ENCODE results near the gene TPSG1. TPM values are rescaled to one million over a fixed set of nuclear protein-coding genes. Genes with fewer than 3 reads are reported as not detected.
"Not testable (repeated sequence)": the region's sequence is repeated elsewhere in the genome, so short reads cannot be mapped to it uniquely, and the experiment has no call there.

TPSG1 gene
- total RNA-seq, 1 experiment from 2014 or later, result not detected

GRCh38 chr16:1237990-1238389, 12.9 kb upstream of the TPSG1 start:
- H3K4me1 Mint-ChIP-seq, result peaks cover 0 to 10% of the 10 kb centered on the region in 2 experiments; a peak in 3 of 4 replicates
- Histone ChIP-seq H3K23me2 (ENCODE audit: insufficient read length, low read depth, low read length, poor library complexity, severe bottlenecking) (no peaks in the 10 kb centered on the region), H3K18ac (ENCODE audit: insufficient read length, low read depth, low read length) (no peak overlapping the region), H4K8ac (replicated peaks; ENCODE audit: insufficient read length, low read depth, low read length) (no peak overlapping the region), H3K27me3 (ENCODE audit: insufficient read depth, low read length) (no peaks in the 10 kb centered on the region), H3T11ph (ENCODE audit: low read length) (no peak overlapping the region), H3K4me1 (ENCODE audit: insufficient read depth, low read length) (no peaks in the 10 kb centered on the region), H3K9ac (ENCODE audit: extremely low read depth, insufficient read length, low read length) (no peak overlapping the region), H3K14ac (ENCODE audit: insufficient read depth, low read length) (no peak overlapping the region), H3K56ac (ENCODE audit: insufficient read length, low read depth, low read length) (no peak overlapping the region), H2AK5ac (ENCODE audit: insufficient read length, low read length) (no peak overlapping the region), H2BK12ac (ENCODE audit: insufficient read length, low read depth, low read length) (no peak overlapping the region), H3K27ac (ENCODE audit: insufficient read length, low read depth, low read length) (no peak overlapping the region), H3K23ac (ENCODE audit: insufficient read length, low read depth, low read length) (no peak overlapping the region), H3K9me3 (ENCODE audit: control insufficient read depth, low read depth, low read length) (no peaks in the 10 kb centered on the region), H2BK120ac (ENCODE audit: low read depth, low read length, poor library complexity, severe bottlenecking) (no peak overlapping the region), H4K5ac (ENCODE audit: insufficient read length, low read depth, low read length) (no peak overlapping the region), H3K79me1 (ENCODE audit: insufficient read depth, low read depth, low read length, poor library complexity, severe bottlenecking) (no peaks in the 10 kb centered on the region), H3K79me2 (ENCODE audit: insufficient read depth, low read length) (no peaks in the 10 kb centered on the region), H3K4ac (ENCODE audit: low read depth, low read length) (no peak overlapping the region), H2BK5ac (ENCODE audit: insufficient read length, low read length) (no peak overlapping the region), H2BK15ac (ENCODE audit: low read depth, low read length) (no peak overlapping the region), H2BK20ac (ENCODE audit: low read depth, low read length, poor library complexity, severe bottlenecking) (no peak overlapping the region), H2AFZ (ENCODE audit: low read length) (no peak overlapping the region), H4K91ac (ENCODE audit: insufficient read length, low read depth, low read length) (no peak overlapping the region), H3K4me2 (ENCODE audit: insufficient read depth, insufficient read length, low read length) (no peak overlapping the region), H4K20me1 (ENCODE audit: control insufficient read depth, insufficient read depth, insufficient read length) (no peaks in the 10 kb centered on the region)
- H3K36me3 Mint-ChIP-seq (ENCODE audit: insufficient read depth in 1 of 3, low read depth in 3 of 3), result no peaks in the 10 kb centered on the region; a peak in 2 of 7 replicates
- DNase-seq, result no peak
- WGBS (ENCODE audit: extremely low coverage, insufficient read length, low lambda C conversion rate), result no CpG with 5 or more reads among the region's 9 CpGs
- no peak for TF ChIP-seq CTCF (conservative IDR thresholded peaks at IDR 0.05)
- H3K27me3 Mint-ChIP-seq (ENCODE audit: low read depth), result peaks cover 17% of the 10 kb centered on the region
- H3K27ac Mint-ChIP-seq, result no peak overlapping the region; a peak in 2 of 7 replicates
- no peak overlapping the region; a peak in 1 of 5 replicates for H3K4me3 Mint-ChIP-seq
- peaks cover 5% of the 10 kb centered on the region in 2 experiments; a peak in 3 of 5 replicates for H3K9me3 Mint-ChIP-seq

- WGBS (ENCODE audit: extremely low coverage, insufficient read length, low lambda C conversion rate), result no CpG with 5 or more reads among the region's 29 CpGs
- H3K27ac ChIP-seq (ENCODE audit: insufficient read length, low read depth, low read length); H2AK5ac ChIP-seq (ENCODE audit: insufficient read length, low read length): not testable (repeated sequence)
These were observed 11.6 kb upstream of the TPSG1 start for GRCh38 chr16:1236659-1237058.

More at GRCh38 chr16:1236659-1237058, 11.6 kb upstream of the TPSG1 start:
- not testable (repeated sequence) for H3K4me2 ChIP-seq (ENCODE audit: insufficient read depth, insufficient read length, low read length); H3K9me3 Mint-ChIP-seq; H4K91ac ChIP-seq (ENCODE audit: insufficient read length, low read depth, low read length); H3K27me3 ChIP-seq (ENCODE audit: insufficient read depth, low read length); H3K9me3 ChIP-seq (ENCODE audit: control insufficient read depth, low read depth, low read length); H4K8ac ChIP-seq (replicated peaks; ENCODE audit: insufficient read length, low read depth, low read length); H3K14ac ChIP-seq (ENCODE audit: insufficient read depth, low read length); H3T11ph ChIP-seq (ENCODE audit: low read length); H3K56ac ChIP-seq (ENCODE audit: insufficient read length, low read depth, low read length); H3K79me1 ChIP-seq (ENCODE audit: insufficient read depth, low read depth, low read length, poor library complexity, severe bottlenecking); H4K5ac ChIP-seq (ENCODE audit: insufficient read length, low read depth, low read length); H3K36me3 Mint-ChIP-seq (ENCODE audit: insufficient read depth in 1 of 3, low read depth in 3 of 3); DNase-seq; H3K4me1 Mint-ChIP-seq; H3K9ac ChIP-seq (ENCODE audit: extremely low read depth, insufficient read length, low read length); H2BK12ac ChIP-seq (ENCODE audit: insufficient read length, low read depth, low read length); H3K23ac ChIP-seq (ENCODE audit: insufficient read length, low read depth, low read length); H2BK15ac ChIP-seq (ENCODE audit: low read depth, low read length); H2BK5ac ChIP-seq (ENCODE audit: insufficient read length, low read length); H3K27ac Mint-ChIP-seq; H2AFZ ChIP-seq (ENCODE audit: low read length); H3K4me1 ChIP-seq (ENCODE audit: insufficient read depth, low read length); H2BK120ac ChIP-seq (ENCODE audit: low read depth, low read length, poor library complexity, severe bottlenecking); H3K4ac ChIP-seq (ENCODE audit: low read depth, low read length); H2BK20ac ChIP-seq (ENCODE audit: low read depth, low read length, poor library complexity, severe bottlenecking); H3K79me2 ChIP-seq (ENCODE audit: insufficient read depth, low read length); H3K4me3 Mint-ChIP-seq; H4K20me1 ChIP-seq (ENCODE audit: control insufficient read depth, insufficient read depth, insufficient read length); H3K23me2 ChIP-seq (ENCODE audit: insufficient read length, low read depth, low read length, poor library complexity, severe bottlenecking); H3K18ac ChIP-seq (ENCODE audit: insufficient read length, low read depth, low read length)
- H3K27me3 Mint-ChIP-seq (ENCODE audit: low read depth), result peaks cover 15% of the 10 kb centered on the region

Data from H9 (cell line).